K562 (cell line): Measurements from ENCODE around the gene USP13. TPM values are rescaled to one million over a fixed set of nuclear protein-coding genes. Genes with fewer than 3 reads are reported as not detected.

Source experiments
- ATAC-seq: fragments of 200-7000 bp; cut with Tn5 transposase; 3 replicates; pipeline ENCODE4 v1.9.1; 2020; ENCODE audit warnings: moderate library complexity
- BruUV-seq: library from RNA; stranded (reverse); fragments of 400-500 nt; replicated peaks from 2 replicates; lab custom pipeline; 2021; lab: Mats Ljungman, UMichigan
- CTCF ChIA-PET: fragments of 300-600 bp; formaldehyde crosslinking; extraction: SDS; loops from one replicate; lab custom pipeline; 2021; ENCODE audit warnings: low intra/inter-chr PET ratio; lab: Yijun Ruan, JAX
- POLR2A ChIA-PET: fragments of 300-600, 350-650 bp; sonication (Branson Sonifier 250); formaldehyde crosslinking; extraction: SDS; loops from one replicate; lab custom pipeline; 2021; ENCODE audit warnings: antibody characterized with exemption, inconsistent platforms; lab: Yijun Ruan, JAX
- DNase-seq, 4 experiments: peaks; one replicate each; pipeline versions ENCODE4 v3.0.0 to v3.0.0-alpha.2; 2011 to 2018; ENCODE audit warnings: low spot score in 3 of 4, mixed read lengths in 3 of 4; ENCODE audit errors: extremely low read depth in 1 of 4
- FAIRE-seq: peaks from 2 replicates; lab custom pipeline; 2011; peaks lifted over from hg19 to GRCh38; lab: Jason Lieb, UNC
- H2AFZ ChIP-seq: 2 replicates; pipeline ENCODE4 v1.6.0; 2011; ENCODE audit warnings: low read depth, low read length, control low read depth, inconsistent platforms
- H3K27ac ChIP-seq: fragments of 200-600 bp; 3 replicates; pipeline ENCODE4 v1.8.0; 2011; ENCODE audit warnings: low read depth, mild to moderate bottlenecking, control low read depth, inconsistent platforms, low read length, moderate library complexity, mixed read lengths; ENCODE audit errors: extremely low read depth
- H3K27me3 ChIP-seq, 2 experiments: fragments of 300-600 bp in 1 of 2; 2 replicates in 1 of 2; 3 replicates in 1 of 2; pipeline versions ENCODE4 v1.6.0 to v1.8.0; 2011; ENCODE audit warnings: inconsistent platforms in 2 of 2, low read length in 2 of 2, mild to moderate bottlenecking in 1 of 2, mixed read lengths in 1 of 2, moderate library complexity in 1 of 2; ENCODE audit not compliant: control insufficient read depth in 2 of 2, insufficient read depth in 2 of 2
- H3K36me3 ChIP-seq: fragments of 300-600 bp; 3 replicates; pipeline ENCODE4 v1.8.0; 2011; ENCODE audit warnings: mild to moderate bottlenecking, low read length, inconsistent platforms; ENCODE audit not compliant: control insufficient read depth, insufficient read depth
- H3K4me1 ChIP-seq, 2 experiments: fragments of 200-600 bp in 1 of 2; replicated peaks in 1 of 2; 2 replicates in 1 of 2; 3 replicates in 1 of 2; pipeline versions ENCODE4 v1.5.1 to v1.8.0; 2011; ENCODE audit warnings: inconsistent platforms in 2 of 2, low read length in 2 of 2, mild to moderate bottlenecking in 1 of 2, mixed read lengths in 1 of 2, moderate library complexity in 1 of 2; ENCODE audit not compliant: control insufficient read depth in 2 of 2, insufficient read depth in 2 of 2
- H3K4me2 ChIP-seq: 2 replicates; pipeline ENCODE4 v1.6.1; 2011; ENCODE audit warnings: low read length, control low read depth, inconsistent platforms, mixed read lengths; ENCODE audit not compliant: insufficient read depth
- H3K4me3 ChIP-seq: fragments of 200-600 bp; sonication (generic), shearing (Covaris generic); 2 replicates; pipeline ENCODE4 v1.5.1; 2016; ENCODE audit warnings: control low read depth, inconsistent platforms
- H3K79me2 ChIP-seq: fragments of 200-600 bp; 3 replicates; pipeline ENCODE4 v1.8.0; 2011; ENCODE audit warnings: low read length, inconsistent platforms; ENCODE audit not compliant: control insufficient read depth, insufficient read depth
- H3K9ac ChIP-seq, 2 experiments: 2 replicates each; pipeline versions ENCODE4 v1.6.0 to v1.6.1; 2011; ENCODE audit warnings: low read depth in 2 of 2, low read length in 2 of 2, control low read depth in 1 of 2, inconsistent platforms in 1 of 2, mild to moderate bottlenecking in 1 of 2, mixed read lengths in 1 of 2; ENCODE audit not compliant: insufficient read depth in 1 of 2
- H3K9me1 ChIP-seq: one replicate; pipeline ENCODE4 v1.6.0; 2011; ENCODE audit warnings: inconsistent platforms, mild to moderate bottlenecking, low read length, moderate library complexity; ENCODE audit not compliant: control insufficient read depth, insufficient read depth
- H3K9me3 ChIP-seq: replicated peaks from 2 replicates; pipeline ENCODE4 v1.5.1; 2011; ENCODE audit warnings: low read depth, low read length, inconsistent platforms; ENCODE audit not compliant: control insufficient read depth, insufficient read depth
- H4K20me1 ChIP-seq: replicated peaks from 2 replicates; pipeline ENCODE4 v1.6.1; 2011; ENCODE audit warnings: low read length, inconsistent platforms, mixed read lengths; ENCODE audit not compliant: control insufficient read depth, insufficient read depth
- DNMT1 ChIP-seq: fragments of 450-650 bp; IDR thresholded peaks from 2 replicates; pipeline ENCODE4 v1.6.1; 2016; ENCODE audit warnings: antibody characterized with exemption, mild to moderate bottlenecking
- HDGF ChIP-seq: fragments of 450-650 bp; IDR thresholded peaks from 2 replicates; pipeline ENCODE4 v1.6.1; 2016
- MXI1 ChIP-seq: IDR thresholded peaks from 2 replicates; pipeline ENCODE4 v1.6.1; 2011; ENCODE audit warnings: low read depth, mild to moderate bottlenecking, improper control_type of control experiment, low read length
- NR2F6 ChIP-seq: fragments of 450-650 bp; formaldehyde crosslinking; IDR thresholded peaks from 2 replicates; pipeline ENCODE4 v1.4.0; 2020; ENCODE audit warnings: mild to moderate bottlenecking
- RBBP5 ChIP-seq: fragments of 200-600 bp; sonication (generic); IDR thresholded peaks from 2 replicates; pipeline ENCODE4 v1.6.1; 2012; ENCODE audit warnings: borderline replicate concordance, mild to moderate bottlenecking, low read length, control low read depth, inconsistent platforms; ENCODE audit not compliant: insufficient read depth, poor library complexity, severe bottlenecking
- SRSF3 ChIP-seq: fragments of 200-400 bp; formaldehyde crosslinking; IDR thresholded peaks from 2 replicates; pipeline ENCODE4 v1.6.1; 2016; ENCODE audit warnings: mild to moderate bottlenecking, low read length, moderate library complexity; ENCODE audit not compliant: insufficient read depth
- TCF7 ChIP-seq: sonication (generic); IDR thresholded peaks from 2 replicates; pipeline ENCODE4 v1.6.1; 2016; ENCODE audit warnings: antibody characterized with exemption, borderline replicate concordance
- WGBS: fragments of 100-300 bp; shearing (Covaris generic); methylation state at CpG from one replicate; pipeline ENCODE4 v1.1.6; 2016; ENCODE audit warnings: low coverage, mixed read lengths; ENCODE audit not compliant: insufficient coverage; ENCODE audit errors: missing lambda C conversion rate; 5-methylcytosine and 5-hydroxymethylcytosine counted together
- in situ Hi-C: fragments of 300-500 bp; cut with MboI; formaldehyde crosslinking; loops from 4 replicates; pipeline ENCODE4 v1.15.0; 2018; ENCODE audit warnings: inconsistent platforms, mixed read lengths
- intact Hi-C: fragments of 100-400 bp; cut with micrococcal nuclease; formaldehyde crosslinking; loops from 2 replicates; pipeline ENCODE4 v1.14.2; 2022
- polyA plus RNA-seq, 8 experiments: library from polyadenylated mRNA; depleted of rRNA in 4 of 8; stranded (reverse) in 5 of 8; unstranded in 3 of 8; fragments of >200 nt; fragmentation: Nextera tagmentation in 2 of 8; fragmentation: Illumina TruSeq in 1 of 8; extraction: Ambion mirVana in 2 of 8; extraction: Trizol in 1 of 8; gene quantifications; 2 replicates each; pipeline versions ENCODE4 v1.2.1 to v1.2.3, GENCODE V29; 2011 to 2014; ENCODE audit warnings: inconsistent platforms in 1 of 8, missing spikeins in 1 of 8
- total RNA-seq, 7 experiments: library from RNA; depleted of rRNA in 6 of 7; stranded (reverse); fragments of >200 nt in 6 of 7; fragmentation: Illumina TruSeq in 2 of 7; extraction: Trizol in 2 of 7; gene quantifications; 2 replicates each; pipeline versions ENCODE4 v1.2.1 to v1.2.3, GENCODE V29; 2011 to 2021; ENCODE audit warnings: low replicate concordance in 1 of 7

Gene USP13
- total and polyA plus RNA-seq, 9 of the 15 experiments (the other 6 are each of a cell fraction or from before 2014, with no cell fraction given) = 0.11 to 2.3 (median 0.51) TPM

DNA sequence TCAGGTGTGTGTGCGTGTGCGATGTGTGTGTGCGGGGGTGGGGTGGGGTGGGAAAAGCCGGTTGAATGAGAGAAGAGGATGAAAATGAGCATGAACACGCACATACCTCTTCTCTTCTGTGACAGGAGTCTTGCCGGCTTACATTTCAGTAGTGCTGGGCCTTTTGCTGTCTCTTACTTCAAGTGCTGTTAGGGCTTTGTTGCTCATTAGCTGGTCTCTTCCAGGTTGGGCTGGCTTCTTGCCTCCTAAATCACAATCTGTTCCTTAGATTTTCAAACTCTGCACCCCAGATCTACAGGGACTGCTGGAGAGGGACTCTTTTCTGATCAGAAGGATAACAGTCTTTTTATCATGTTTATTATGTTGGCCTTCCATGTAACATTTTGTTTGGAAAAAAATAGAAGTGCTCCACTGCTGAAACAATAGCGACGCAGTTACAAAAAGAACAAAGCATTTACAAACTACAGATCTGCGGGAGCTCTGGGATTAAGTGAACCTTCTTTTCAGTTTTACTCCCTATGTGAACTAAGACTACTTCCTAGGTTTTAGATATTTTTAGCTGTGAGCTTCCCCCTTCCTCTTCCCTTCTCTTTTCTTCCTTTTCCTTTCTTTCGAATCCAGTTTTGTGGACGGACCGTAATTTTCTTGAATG lies 48.5 kb downstream of the USP13 start:
- H2AFZ ChIP-seq = no peak overlapping the region
- in situ Hi-C loops = no loop called here
- intact Hi-C loops = no loop called here
- peaks cover 0 to 3% of the 10 kb centered on the region in 2 experiments; a peak in 1 of 5 replicates for H3K27me3 ChIP-seq
- FAIRE-seq = no peak
- no peaks in the 10 kb centered on the region for H3K79me2 ChIP-seq
- ATAC-seq = no peak
- no TSS peak for BruUV-seq
- WGBS = 16% methylated on average over 11 of the region's 12 CpGs
- CTCF ChIA-PET = no interaction called here
- H3K4me1 ChIP-seq = no peaks in the 10 kb centered on the region
- no peak overlapping the region for H3K9ac ChIP-seq
- DNase-seq = no peak
- H4K20me1 ChIP-seq = no peaks in the 10 kb centered on the region
- no peaks in the 10 kb centered on the region for H3K9me3 ChIP-seq
- H3K4me2 ChIP-seq = no peak overlapping the region
- H3K9me1 ChIP-seq = no peaks in the 10 kb centered on the region
- H3K4me3 ChIP-seq = no peak overlapping the region
- TF ChIP-seq HDGF (no peak), DNMT1 (no peak)
- POLR2A ChIA-PET = interaction anchor here (0.6 to 1.3 kb wide), 2 partner anchors 15 to 256 kb away, joined by 3 to 4 read pairs; no protein-coding TSS in a partner anchor
- H3K36me3 ChIP-seq = no peaks in the 10 kb centered on the region
- H3K27ac ChIP-seq = no peak overlapping the region

DNA sequence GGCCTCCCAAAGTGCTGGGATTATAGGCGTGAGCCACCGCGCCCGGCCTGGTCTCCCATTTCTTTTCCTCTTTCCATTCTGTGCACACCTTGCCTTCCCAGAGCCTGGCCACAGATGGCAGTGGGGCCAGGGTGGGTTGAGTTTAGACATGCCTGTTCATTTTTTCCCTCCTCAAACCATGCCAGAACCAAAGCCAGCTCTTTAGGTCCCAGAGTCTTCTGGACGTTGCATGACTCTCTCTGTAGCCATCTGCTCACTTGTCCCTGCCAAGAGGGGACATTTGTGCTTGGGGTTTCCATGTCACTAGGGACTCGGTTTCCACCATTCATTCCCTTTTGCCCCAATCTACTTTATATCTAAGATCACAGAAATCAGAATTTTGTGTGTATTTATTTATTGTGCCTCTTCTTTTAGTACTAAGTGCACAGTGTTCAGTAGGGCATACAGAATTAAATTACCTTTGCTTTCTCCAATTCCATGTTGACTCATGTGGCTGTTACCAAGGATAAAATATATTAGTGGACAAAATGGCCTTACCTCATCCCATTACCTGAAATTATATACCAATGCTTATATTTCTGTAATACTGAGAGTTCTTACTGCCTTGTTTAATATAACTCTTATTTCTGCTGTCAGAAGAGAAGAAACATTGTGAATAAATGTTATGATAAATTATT lies 49.6 kb downstream of the USP13 start:
- Histone ChIP-seq H3K27me3 (peaks cover 0 to 10% of the 10 kb centered on the region in 2 experiments; a peak in 2 of 5 replicates), H4K20me1 (no peaks in the 10 kb centered on the region), H3K9ac (no peak overlapping the region), H3K79me2 (no peaks in the 10 kb centered on the region), H3K36me3 (no peaks in the 10 kb centered on the region), H3K4me3 (no peak overlapping the region), H3K4me2 (no peak overlapping the region), H3K27ac (no peak overlapping the region), H3K9me1 (no peaks in the 10 kb centered on the region), H3K9me3 (no peaks in the 10 kb centered on the region), H2AFZ (no peak overlapping the region), H3K4me1 (no peaks in the 10 kb centered on the region)
- no peak for TF ChIP-seq SRSF3
- no peak for TF ChIP-seq MXI1
- no peak for TF ChIP-seq RBBP5
- no peak for TF ChIP-seq TCF7
- no peak for TF ChIP-seq NR2F6 (CRISPR knock-in tag)
- intact Hi-C loops = no loop called here
- in situ Hi-C loops = no loop called here
- no TSS peak for BruUV-seq
- WGBS = 16% methylated on average over 6 of the region's 6 CpGs
- FAIRE-seq (no peak), DNase-seq (no peak), ATAC-seq (no peak)
- ChIA-PET POLR2A (interaction anchor here (0.6 to 1.3 kb wide), 2 partner anchors 16 to 258 kb away, joined by 3 to 4 read pairs; no protein-coding TSS in a partner anchor), CTCF (no interaction called here)
